Trophoblast cell (in vitro differentiated cells and primary cell): Measurements from ENCODE around the gene WWC2.

Experiments used
- DNase-seq, 2 donors: peaks; one replicate each; pipeline ENCODE4 v3.0.0-alpha.2; 2016
- H2AFZ ChIP-seq: 2 replicates; pipeline ENCODE4 v1.6.1; 2013; ENCODE audit warnings: low read length, moderate library complexity, mild to moderate bottlenecking; ENCODE audit not compliant: insufficient read depth, poor library complexity
- H2AK5ac ChIP-seq: 2 replicates; pipeline ENCODE4 v1.6.1; 2013; ENCODE audit warnings: mild to moderate bottlenecking, low read length
- H2BK120ac ChIP-seq: 2 replicates; pipeline ENCODE4 v1.6.1; 2013; ENCODE audit warnings: low read length, mild to moderate bottlenecking, moderate library complexity; ENCODE audit not compliant: insufficient read depth, poor library complexity
- H2BK12ac ChIP-seq: 2 replicates; pipeline ENCODE4 v1.6.1; 2013; ENCODE audit warnings: mild to moderate bottlenecking, low read length, moderate library complexity
- H2BK5ac ChIP-seq: 2 replicates; pipeline ENCODE4 v1.6.1; 2013; ENCODE audit warnings: low read length, low read depth, moderate library complexity, mild to moderate bottlenecking; ENCODE audit not compliant: poor library complexity
- H3K14ac ChIP-seq: 2 replicates; pipeline ENCODE4 v1.6.1; 2013; ENCODE audit warnings: mild to moderate bottlenecking, low read length
- H3K18ac ChIP-seq: 2 replicates; pipeline ENCODE4 v1.6.1; 2013; ENCODE audit warnings: mild to moderate bottlenecking, low read length
- H3K23ac ChIP-seq: 2 replicates; pipeline ENCODE4 v1.6.1; 2013; ENCODE audit warnings: low read length
- H3K27ac ChIP-seq: 2 replicates; pipeline ENCODE4 v1.5.1; 2013; ENCODE audit warnings: low read depth, mild to moderate bottlenecking, inconsistent platforms, low read length, moderate library complexity
- H3K27me3 ChIP-seq: 2 replicates; pipeline ENCODE4 v1.6.1; 2013; ENCODE audit warnings: inconsistent platforms, mild to moderate bottlenecking, low read length, moderate library complexity; ENCODE audit not compliant: insufficient read depth
- H3K36me3 ChIP-seq, 2 experiments: 1 replicate in 1 of 2; 2 replicates in 1 of 2; pipeline ENCODE4 v1.6.1; 2013; ENCODE audit warnings: low read length in 2 of 2, mild to moderate bottlenecking in 2 of 2, moderate library complexity in 1 of 2; ENCODE audit not compliant: insufficient read depth in 2 of 2, control insufficient read depth in 1 of 2
- H3K4ac ChIP-seq: 2 replicates; pipeline ENCODE4 v1.6.1; 2013; ENCODE audit warnings: low read depth, mild to moderate bottlenecking, low read length, moderate library complexity
- H3K4me1 ChIP-seq, 2 experiments: 1 replicate in 1 of 2; 2 replicates in 1 of 2; pipeline ENCODE4 v1.6.1; 2013; ENCODE audit warnings: low read length in 2 of 2, mild to moderate bottlenecking in 2 of 2, moderate library complexity in 1 of 2; ENCODE audit not compliant: insufficient read depth in 2 of 2, control insufficient read depth in 1 of 2
- H3K4me2 ChIP-seq: 2 replicates; pipeline ENCODE4 v1.6.1; 2013; ENCODE audit warnings: inconsistent platforms, mild to moderate bottlenecking, low read length, moderate library complexity
- H3K4me3 ChIP-seq: 2 replicates; pipeline ENCODE4 v1.5.1; 2013; ENCODE audit warnings: mild to moderate bottlenecking, low read depth, low read length, inconsistent platforms
- H3K79me1 ChIP-seq: one replicate; pipeline ENCODE4 v1.6.1; 2013; ENCODE audit warnings: low read length
- H3K79me2 ChIP-seq: 2 replicates; pipeline ENCODE4 v1.6.1; 2013; ENCODE audit warnings: low read length, mild to moderate bottlenecking; ENCODE audit not compliant: control insufficient read depth, insufficient read depth, poor library complexity
- H3K9ac ChIP-seq: 2 replicates; pipeline ENCODE4 v1.6.1; 2013; ENCODE audit warnings: mild to moderate bottlenecking, low read length
- H3K9me3 ChIP-seq: 2 replicates; pipeline ENCODE4 v1.6.1; 2013; ENCODE audit warnings: low read depth, mild to moderate bottlenecking, control low read depth, inconsistent platforms, low read length; ENCODE audit not compliant: insufficient read depth
- H4K12ac ChIP-seq: 2 replicates; pipeline ENCODE4 v1.6.1; 2013; ENCODE audit warnings: low read depth, mild to moderate bottlenecking, low read length, moderate library complexity
- H4K8ac ChIP-seq: 2 replicates; pipeline ENCODE4 v1.6.1; 2013; ENCODE audit warnings: low read depth, mild to moderate bottlenecking, low read length, moderate library complexity
- H4K91ac ChIP-seq: one replicate; pipeline ENCODE4 v1.6.1; 2013; ENCODE audit warnings: low read depth, mild to moderate bottlenecking, low read length, moderate library complexity
- WGBS: extraction: QIAGEN DNeasy Blood & Tissue Kit; methylation state at CpG from one replicate; pipeline ENCODE4 v1.1.7; 2013; ENCODE audit warnings: missing lambda C conversion rate; ENCODE audit not compliant: insufficient read length, insufficient coverage; ENCODE audit errors: extremely low coverage; 5-methylcytosine and 5-hydroxymethylcytosine counted together

The WWC2 gene

GRCh38 chr4:183285886-183286285 is 186.8 kb downstream of the WWC2 start:
- no peak overlapping the region for H3K27ac ChIP-seq
- no CpG with 5 or more reads among the region's 7 CpGs for WGBS
- no peak overlapping the region for H2BK5ac ChIP-seq
- no peak overlapping the region for H3K14ac ChIP-seq
- no peaks in the 10 kb centered on the region for H3K27me3 ChIP-seq
- H4K12ac ChIP-seq = no peak overlapping the region
- H3K18ac ChIP-seq = no peak overlapping the region
- no peaks in the 10 kb centered on the region for H3K79me1 ChIP-seq
- H3K4me2 ChIP-seq = no peak overlapping the region
- H2AK5ac ChIP-seq = no peak overlapping the region
- H3K9ac ChIP-seq = no peak overlapping the region
- H3K36me3 ChIP-seq = peaks cover 24 to 38% of the 10 kb centered on the region in 2 experiments
- H3K4me1 ChIP-seq = no peaks in the 10 kb centered on the region
- no peak overlapping the region for H3K4ac ChIP-seq
- H2BK12ac ChIP-seq = no peak overlapping the region
- no peaks in the 10 kb centered on the region for H3K79me2 ChIP-seq
- no peaks in the 10 kb centered on the region for H3K9me3 ChIP-seq
- no peak overlapping the region for H2AFZ ChIP-seq
- no peak for DNase-seq
- H3K23ac ChIP-seq = no peak overlapping the region
- H4K8ac ChIP-seq = no peak overlapping the region
- no peak overlapping the region for H2BK120ac ChIP-seq
- no peak overlapping the region for H3K4me3 ChIP-seq
- H4K91ac ChIP-seq = no peak overlapping the region

GRCh38 chr4:183286590-183287308 is 187.7 kb downstream of the WWC2 start:
- Histone ChIP-seq H2AK5ac (no peak overlapping the region), H2BK5ac (no peak overlapping the region), H2AFZ (no peak overlapping the region), H3K14ac (no peak overlapping the region), H3K4me2 (no peak overlapping the region), H2BK120ac (no peak overlapping the region), H3K36me3 (peaks cover 24 to 40% of the 10 kb centered on the region in 2 experiments), H4K8ac (no peak overlapping the region), H3K9me3 (no peaks in the 10 kb centered on the region), H3K18ac (no peak overlapping the region), H3K4ac (no peak overlapping the region), H3K79me2 (no peaks in the 10 kb centered on the region), H3K9ac (no peak overlapping the region), H3K27me3 (no peaks in the 10 kb centered on the region), H3K23ac (no peak overlapping the region), H3K4me1 (no peaks in the 10 kb centered on the region), H3K27ac (no peak overlapping the region), H2BK12ac (no peak overlapping the region), H4K12ac (no peak overlapping the region), H4K91ac (no peak overlapping the region), H3K79me1 (no peaks in the 10 kb centered on the region), H3K4me3 (peak overlapping the region; percentile 41)
- WGBS = no CpG with 5 or more reads among the region's 11 CpGs
- no peak for DNase-seq

GRCh38 chr4:183287309-183287659 is 188.2 kb downstream of the WWC2 start:
- Histone ChIP-seq H2BK120ac (no peak overlapping the region), H3K79me2 (no peaks in the 10 kb centered on the region), H3K27ac (no peak overlapping the region), H3K79me1 (no peaks in the 10 kb centered on the region), H3K4me1 (no peaks in the 10 kb centered on the region), H4K12ac (no peak overlapping the region), H4K8ac (no peak overlapping the region), H3K36me3 (peaks cover 26 to 40% of the 10 kb centered on the region in 2 experiments), H2BK12ac (no peak overlapping the region), H3K23ac (no peak overlapping the region), H3K14ac (no peak overlapping the region), H3K27me3 (no peaks in the 10 kb centered on the region), H4K91ac (no peak overlapping the region), H3K4me3 (no peak overlapping the region), H3K9me3 (no peaks in the 10 kb centered on the region), H3K9ac (no peak overlapping the region), H3K18ac (no peak overlapping the region), H2AFZ (no peak overlapping the region), H3K4ac (no peak overlapping the region), H2BK5ac (no peak overlapping the region), H3K4me2 (no peak overlapping the region), H2AK5ac (no peak overlapping the region)
- no peak for DNase-seq
- no CpG with 5 or more reads among the region's 2 CpGs for whole genome bisulfite sequencing

GRCh38 chr4:183287677-183288076 is 188.6 kb downstream of the WWC2 start:
- Histone ChIP-seq H3K79me2 (no peaks in the 10 kb centered on the region), H3K23ac (no peak overlapping the region), H4K91ac (no peak overlapping the region), H3K14ac (no peak overlapping the region), H3K4me1 (no peaks in the 10 kb centered on the region), H2BK5ac (no peak overlapping the region), H3K4me2 (no peak overlapping the region), H2AFZ (no peak overlapping the region), H3K27me3 (no peaks in the 10 kb centered on the region), H4K12ac (no peak overlapping the region), H2BK120ac (no peak overlapping the region), H3K9me3 (no peaks in the 10 kb centered on the region), H3K4ac (no peak overlapping the region), H2BK12ac (no peak overlapping the region), H3K18ac (no peak overlapping the region), H2AK5ac (no peak overlapping the region), H3K36me3 (peaks cover 26 to 37% of the 10 kb centered on the region in 2 experiments), H3K9ac (no peak overlapping the region), H3K79me1 (no peaks in the 10 kb centered on the region), H3K4me3 (no peak overlapping the region), H4K8ac (no peak overlapping the region), H3K27ac (no peak overlapping the region)
- no CpG with 5 or more reads among the region's 6 CpGs for WGBS
- no peak for DNase-seq
